Natural killer cell (primary cell): ENCODE data around the gene RAPSN. TPM values are rescaled to one million over a fixed set of nuclear protein-coding genes. Genes with fewer than 3 reads are reported as not detected.

ENCODE experiments used
- ATAC-seq, 3 donors: fragments of 150-1000 bp in 2 of 3; fragments of 200-7000 bp in 1 of 3; cut with Tn5 transposase; 1 replicate in 1 of 3; 2 replicates in 2 of 3; pipeline ENCODE4 v1.10.0; 2021; ENCODE audit warnings: mild to moderate bottlenecking in 2 of 3, moderate library complexity in 2 of 3
- DNase-seq, 2 donors: peaks; one replicate each; pipeline versions ENCODE4 v3.0.0 to v3.0.0-alpha.2; 2013 to 2021; ENCODE audit warnings: mixed read lengths in 1 of 2
- H3K27ac ChIP-seq: one replicate; pipeline ENCODE4 v1.5.1; 2013; ENCODE audit warnings: mild to moderate bottlenecking, low read length
- H3K27me3 ChIP-seq: one replicate; pipeline ENCODE4 v1.6.1; 2013; ENCODE audit warnings: low read length; ENCODE audit not compliant: control insufficient read depth, insufficient read depth
- H3K36me3 ChIP-seq: one replicate; pipeline ENCODE4 v1.6.1; 2013; ENCODE audit warnings: low read length; ENCODE audit not compliant: control insufficient read depth, insufficient read depth
- H3K4me1 ChIP-seq: one replicate; pipeline ENCODE4 v1.6.1; 2013; ENCODE audit warnings: low read length; ENCODE audit not compliant: control insufficient read depth, insufficient read depth
- H3K4me3 ChIP-seq: one replicate; pipeline ENCODE4 v1.5.1; 2013; ENCODE audit warnings: low read length
- H3K9me3 ChIP-seq: one replicate; pipeline ENCODE4 v1.6.1; 2013; ENCODE audit warnings: low read length; ENCODE audit not compliant: control insufficient read depth, insufficient read depth
- H3K27ac Mint-ChIP-seq, 2 donors: one replicate each; pipeline ENCODE4 v1.8.0; 2022; ENCODE audit warnings: mild to moderate bottlenecking in 2 of 2, mixed read lengths in 2 of 2, moderate library complexity in 1 of 2
- H3K27me3 Mint-ChIP-seq, 2 donors: one replicate each; pipeline ENCODE4 v1.8.0; 2022; ENCODE audit warnings: low read depth in 2 of 2, mixed read lengths in 2 of 2
- H3K36me3 Mint-ChIP-seq: one replicate; pipeline ENCODE4 v1.8.0; 2022; ENCODE audit warnings: mixed read lengths
- H3K4me1 Mint-ChIP-seq, 2 donors: one replicate each; pipeline ENCODE4 v1.8.0; 2022; ENCODE audit warnings: mixed read lengths in 2 of 2
- H3K4me3 Mint-ChIP-seq: one replicate; pipeline ENCODE4 v1.8.0; 2022; ENCODE audit warnings: mild to moderate bottlenecking, moderate library complexity, mixed read lengths
- H3K9me3 Mint-ChIP-seq, 2 donors: one replicate each; pipeline ENCODE4 v1.8.0; 2022; ENCODE audit warnings: mixed read lengths in 2 of 2
- CTCF ChIP-seq: fragments of 200-600 bp; IDR thresholded peaks from one replicate; pipeline ENCODE4 v1.8.0; 2022; ENCODE audit warnings: antibody characterized with exemption
- WGBS: methylation state at CpG from one replicate; pipeline ENCODE4 v1.1.7; 2013; ENCODE audit warnings: missing lambda C conversion rate; ENCODE audit not compliant: insufficient coverage; 5-methylcytosine and 5-hydroxymethylcytosine counted together
- intact Hi-C: fragments of 100-400 bp; cut with micrococcal nuclease; formaldehyde crosslinking; loops from one replicate; pipeline ENCODE4 v1.14.2; 2022
- total RNA-seq, 4 donors: library from RNA; stranded (reverse); fragments of 120-200 nt in 1 of 4; gene quantifications; one replicate each; pipeline versions ENCODE4 v1.2.3 to v1.2.4, GENCODE V29; 2013 to 2022

Gene RAPSN
- total RNA-seq, 3 donors from 2014 or later (not counting 1 experiment from before 2014, with no cell fraction given), result 1.6 to 2.2 (median 1.7) TPM

GRCh38 chr11:47438721-47439120, 10.2 kb downstream of the RAPSN start:
- intact Hi-C loops, result no loop called here
- no peak for TF ChIP-seq CTCF
- Histone ChIP-seq H3K4me1 (no peaks in the 10 kb centered on the region), H3K27ac (no peak overlapping the region), H3K4me3 (no peak overlapping the region), H3K27me3 (no peaks in the 10 kb centered on the region), H3K9me3 (no peaks in the 10 kb centered on the region), H3K36me3 (no peaks in the 10 kb centered on the region)
- peaks cover 0 to 3% of the 10 kb centered on the region in 2 donors for H3K27me3 Mint-ChIP-seq
- H3K9me3 Mint-ChIP-seq, result no peaks in the 10 kb centered on the region
- no peaks in the 10 kb centered on the region for H3K4me1 Mint-ChIP-seq
- H3K36me3 Mint-ChIP-seq, result no peaks in the 10 kb centered on the region
- DNase-seq, result no peak
- no peak for ATAC-seq
- no peak overlapping the region for H3K27ac Mint-ChIP-seq
- WGBS, result 96% methylated on average over 18 of the region's 18 CpGs
- H3K4me3 Mint-ChIP-seq, result no peak overlapping the region

DNA sequence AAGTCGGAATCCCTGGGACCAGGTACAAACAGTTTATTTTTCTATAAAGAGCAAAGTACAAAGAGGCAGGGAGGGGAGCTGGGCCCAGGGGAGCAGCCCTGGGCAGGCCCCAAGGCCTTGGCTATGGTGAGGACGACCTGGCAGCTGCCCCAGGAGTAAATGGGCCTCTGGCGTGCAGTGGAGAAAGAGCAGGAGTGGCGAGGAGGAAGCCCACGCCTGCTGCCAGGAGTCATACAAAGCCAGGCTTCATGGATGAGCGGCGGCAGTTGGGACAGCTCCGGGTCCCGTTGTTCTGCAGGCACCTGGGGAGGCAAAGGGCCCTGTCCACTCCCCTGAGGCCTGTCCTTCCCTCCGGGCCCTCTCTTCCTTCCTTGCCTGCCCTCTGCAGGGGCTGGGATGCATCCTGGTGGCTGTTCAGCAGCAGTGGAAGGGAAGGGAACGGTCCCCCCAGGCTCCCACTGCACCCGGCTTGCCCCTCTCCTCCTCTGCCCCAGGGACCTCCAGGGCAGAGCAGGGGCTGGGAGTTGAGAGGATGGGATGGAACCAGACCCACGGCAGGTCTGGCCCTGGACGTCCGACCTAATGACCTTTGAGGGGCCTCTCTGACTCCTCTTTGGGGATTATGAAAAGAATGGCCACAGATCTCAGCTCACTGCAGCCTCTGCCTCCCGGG, 11.1 kb downstream of the RAPSN start:
- H3K4me3 ChIP-seq, result no peak overlapping the region
- ATAC-seq, result no peak

DNA sequence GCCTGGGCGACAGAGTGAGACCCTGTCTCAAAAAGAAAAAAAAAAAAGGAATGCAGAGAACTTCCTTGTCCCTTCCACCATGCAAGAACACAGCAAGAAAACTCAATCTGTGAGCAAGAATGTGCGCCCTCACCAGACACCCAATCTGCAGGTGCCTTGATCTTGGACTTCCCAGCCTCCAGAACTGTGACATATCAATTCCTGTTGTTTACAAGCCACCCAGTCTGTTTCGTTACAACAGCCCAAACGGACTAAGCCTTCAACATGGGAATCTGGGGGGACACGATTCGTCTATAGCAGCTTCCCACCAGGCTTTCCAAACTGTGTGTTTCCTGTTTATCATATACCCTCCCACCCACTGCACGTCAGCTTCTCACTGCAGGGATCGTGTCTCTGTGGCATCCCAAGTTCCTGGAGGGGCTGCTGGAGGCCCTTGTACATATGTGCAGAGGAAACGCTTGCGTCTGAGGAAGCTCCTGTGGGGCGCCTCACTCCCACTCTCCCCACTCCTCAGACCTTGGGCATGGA, 11.7 kb downstream of the RAPSN start:
- no peaks in the 10 kb centered on the region for H3K36me3 ChIP-seq
- intact Hi-C loops, result no loop called here
- H3K9me3 Mint-ChIP-seq, result no peaks in the 10 kb centered on the region
- H3K27ac ChIP-seq, result no peak overlapping the region
- H3K27me3 Mint-ChIP-seq, result peaks cover 0 to 3% of the 10 kb centered on the region in 2 donors
- H3K36me3 Mint-ChIP-seq, result no peaks in the 10 kb centered on the region
- no peak overlapping the region for H3K4me3 Mint-ChIP-seq
- H3K9me3 ChIP-seq, result no peaks in the 10 kb centered on the region
- H3K27ac Mint-ChIP-seq, result no peak overlapping the region
- no peak for DNase-seq
- H3K4me1 ChIP-seq, result no peaks in the 10 kb centered on the region
- no peak for ATAC-seq
- no peaks in the 10 kb centered on the region for H3K4me1 Mint-ChIP-seq
- TF ChIP-seq CTCF, result no peak
- H3K4me3 ChIP-seq, result no peak overlapping the region
- H3K27me3 ChIP-seq, result no peaks in the 10 kb centered on the region
- 94% methylated on average over 11 of the region's 11 CpGs for WGBS

More for the DNA sequence above, 11.1 kb downstream of the RAPSN start:
- no peak for TF ChIP-seq CTCF
- DNase-seq, result no peak
- 87% methylated on average over 16 of the region's 16 CpGs for WGBS
- Mint-ChIP-seq H3K36me3 (no peaks in the 10 kb centered on the region), H3K9me3 (no peaks in the 10 kb centered on the region), H3K27ac (no peak overlapping the region), H3K27me3 (peaks cover 0 to 3% of the 10 kb centered on the region in 2 donors), H3K4me3 (no peak overlapping the region), H3K4me1 (no peaks in the 10 kb centered on the region)
- H3K27me3 ChIP-seq, result no peaks in the 10 kb centered on the region
- H3K27ac ChIP-seq, result no peak overlapping the region
- no peaks in the 10 kb centered on the region for H3K4me1 ChIP-seq
- H3K9me3 ChIP-seq, result no peaks in the 10 kb centered on the region
- intact Hi-C loops, result no loop called here
- H3K36me3 ChIP-seq, result no peaks in the 10 kb centered on the region

DNA sequence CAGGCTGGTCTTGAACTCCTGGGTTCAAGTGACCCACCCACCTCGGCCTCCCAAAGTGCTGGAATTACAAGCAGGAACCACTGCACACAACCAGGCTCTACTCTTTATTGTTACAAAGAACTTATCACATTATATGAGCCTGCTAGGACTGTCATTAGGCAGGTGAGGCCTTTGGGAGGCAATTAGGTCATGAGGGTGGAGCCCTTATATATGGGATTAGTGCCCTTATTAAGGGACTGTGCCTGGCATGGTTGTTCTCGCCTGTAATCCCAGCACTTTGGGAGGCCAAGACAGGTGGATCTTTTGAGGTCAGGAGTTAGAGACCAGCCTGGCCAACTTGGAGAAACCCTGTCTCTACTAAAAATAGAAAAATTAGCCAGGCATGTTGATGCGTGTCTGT, 12.2 kb downstream of the RAPSN start:
- H3K36me3 Mint-ChIP-seq, result no peaks in the 10 kb centered on the region
- no peaks in the 10 kb centered on the region for H3K9me3 Mint-ChIP-seq
- WGBS, result 98% methylated on average over 3 of the region's 3 CpGs

More for the DNA sequence above, 12.2 kb downstream of the RAPSN start:
- ATAC-seq (no peak), DNase-seq (no peak)
- Histone ChIP-seq H3K4me1 (no peaks in the 10 kb centered on the region), H3K27me3 (no peaks in the 10 kb centered on the region), H3K36me3 (no peaks in the 10 kb centered on the region), H3K9me3 (no peaks in the 10 kb centered on the region), H3K4me3 (no peak overlapping the region), H3K27ac (no peak overlapping the region)
- intact Hi-C loops, result no loop called here
- H3K4me3 Mint-ChIP-seq, result no peak overlapping the region
- no peaks in the 10 kb centered on the region for H3K4me1 Mint-ChIP-seq
- no peak for TF ChIP-seq CTCF
- H3K27me3 Mint-ChIP-seq, result peaks cover 0 to 3% of the 10 kb centered on the region in 2 donors
- H3K27ac Mint-ChIP-seq, result no peak overlapping the region
